Hepatic stellate cell (primary cell): ENCODE results near the gene UFSP2.
A peak's percentile ranks its signal among the peaks of the same experiment; 100 is the strongest.
"Not testable (repeated sequence)": the region's sequence is repeated elsewhere in the genome, so short reads cannot be mapped to it uniquely, and the experiment has no call there.

ENCODE experiments used
- DNase-seq: peaks from one replicate; pipeline ENCODE4 v3.0.0; 2011; ENCODE audit warnings: low spot score

Gene UFSP2

DNA sequence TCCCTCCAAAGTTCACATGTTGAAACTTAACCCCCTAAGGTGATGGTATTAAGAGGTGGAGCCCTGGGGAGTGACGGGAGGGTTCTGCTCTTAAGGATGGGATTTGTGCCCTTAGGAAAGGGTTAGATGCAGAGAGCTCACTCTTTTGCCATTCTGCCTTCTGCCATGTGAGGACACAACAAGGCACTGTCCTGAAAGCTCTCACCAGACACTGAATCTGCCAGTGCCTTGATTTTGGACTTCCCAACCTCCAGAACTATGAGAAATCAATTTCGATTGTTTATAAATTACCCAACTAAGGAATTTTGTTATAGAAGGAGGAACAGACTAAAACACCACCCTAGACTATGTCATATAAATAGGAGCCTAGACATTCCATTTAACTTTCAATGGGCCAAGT, 41.7 kb downstream of the UFSP2 start:
- DNase-seq, result no peak

DNA sequence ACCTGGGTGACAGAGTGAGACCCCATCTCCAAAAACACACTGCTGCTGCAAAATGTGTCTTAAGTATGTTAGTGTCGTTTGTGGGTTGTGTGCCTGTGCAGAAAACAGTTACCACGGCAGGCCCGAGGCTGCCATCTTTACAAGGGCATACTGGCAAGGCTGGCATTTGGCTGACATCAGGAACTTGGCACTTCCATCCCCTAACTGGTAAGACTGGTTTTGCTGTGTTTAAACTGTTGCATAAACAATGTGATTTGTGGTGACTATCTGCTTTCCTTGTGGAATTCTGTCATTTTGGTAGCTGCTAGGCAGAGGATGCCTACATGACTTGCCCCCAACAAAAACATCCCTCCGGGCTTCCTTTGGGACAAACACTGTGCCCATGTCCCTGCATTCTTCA, 42.3 kb downstream of the UFSP2 start:
- no peak for DNase-seq

DNA sequence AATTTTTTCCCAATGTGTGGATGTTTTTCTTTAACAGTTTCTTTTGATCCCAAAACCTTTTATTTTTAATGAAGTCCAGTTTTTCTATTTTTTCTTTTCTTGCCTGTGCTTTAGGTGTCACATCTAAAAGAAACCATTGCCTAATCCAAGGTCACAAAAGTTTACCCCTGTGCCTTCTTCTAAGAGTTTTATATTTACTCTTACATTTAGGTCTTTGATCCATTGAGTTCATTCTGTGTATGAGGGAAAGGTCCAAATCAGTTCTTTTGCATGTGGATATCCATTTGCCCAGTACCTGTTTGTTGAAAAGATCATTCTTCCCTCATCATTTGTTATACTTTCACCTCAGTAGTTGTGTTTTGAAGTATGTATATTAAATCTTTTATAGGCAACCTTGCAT, 43.0 kb downstream of the UFSP2 start:
- no peak for DNase-seq

DNA sequence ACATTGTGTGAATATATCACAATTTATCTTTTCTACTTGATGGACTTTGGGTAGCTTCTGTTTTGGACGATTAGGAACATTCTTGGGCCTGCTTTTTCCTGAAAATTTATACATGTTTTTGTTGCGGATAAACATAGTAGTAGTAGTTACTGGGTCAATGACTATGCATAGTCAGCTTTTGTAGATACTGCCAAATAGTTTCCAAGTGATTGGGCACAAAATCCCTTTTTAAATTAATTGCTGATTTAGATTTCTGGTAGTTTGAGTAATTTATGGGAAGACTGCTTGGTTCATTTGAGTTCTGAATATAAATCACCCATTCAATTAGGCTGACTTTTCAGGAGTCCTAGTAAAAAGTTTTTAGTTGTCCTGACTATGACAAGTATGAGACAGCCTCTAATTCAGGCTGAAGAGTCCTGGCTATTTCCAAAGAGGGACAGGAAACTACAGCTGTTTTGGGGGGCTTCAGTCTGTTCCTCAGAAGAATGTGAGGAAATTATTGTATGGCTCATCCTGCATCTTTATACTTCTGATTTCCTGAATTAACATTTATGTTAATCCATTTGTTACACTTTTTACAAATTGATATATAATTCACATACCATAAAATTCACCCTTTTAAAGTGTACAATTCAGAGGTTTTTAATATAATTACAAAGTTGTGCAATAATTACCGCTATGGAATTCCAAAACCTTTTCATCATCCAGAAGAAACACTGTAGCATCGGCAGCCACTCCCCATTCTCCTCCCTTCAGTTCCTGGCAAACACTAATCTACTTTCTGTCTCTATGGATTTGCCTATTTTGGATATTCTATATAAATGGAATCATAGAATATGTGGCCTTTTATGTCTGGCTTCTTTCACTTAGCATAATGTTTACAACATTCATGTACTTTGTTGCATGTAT, 44.2 kb downstream of the UFSP2 start:
- DNase-seq, result no peak

DNA sequence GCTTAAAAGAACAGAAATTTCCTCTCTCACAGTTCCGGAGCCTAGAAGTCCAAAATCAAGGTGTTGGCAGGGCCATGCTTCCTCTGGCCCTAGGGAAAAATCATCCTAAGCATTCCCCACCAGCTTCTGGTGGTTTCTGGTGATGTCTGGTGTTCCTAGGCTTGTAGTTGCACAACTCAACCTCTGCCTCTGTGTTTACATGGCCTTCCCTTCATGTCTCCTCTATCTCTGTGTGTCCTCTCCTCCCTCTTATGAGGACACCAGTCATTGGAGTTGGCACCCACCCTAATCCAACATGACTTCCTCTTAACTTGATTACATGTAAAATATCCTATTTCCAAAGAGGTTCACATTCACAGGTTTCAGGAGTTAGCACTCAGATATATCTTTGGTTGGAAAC, 45.4 kb downstream of the UFSP2 start:
- DNase-seq, result no peak

DNA sequence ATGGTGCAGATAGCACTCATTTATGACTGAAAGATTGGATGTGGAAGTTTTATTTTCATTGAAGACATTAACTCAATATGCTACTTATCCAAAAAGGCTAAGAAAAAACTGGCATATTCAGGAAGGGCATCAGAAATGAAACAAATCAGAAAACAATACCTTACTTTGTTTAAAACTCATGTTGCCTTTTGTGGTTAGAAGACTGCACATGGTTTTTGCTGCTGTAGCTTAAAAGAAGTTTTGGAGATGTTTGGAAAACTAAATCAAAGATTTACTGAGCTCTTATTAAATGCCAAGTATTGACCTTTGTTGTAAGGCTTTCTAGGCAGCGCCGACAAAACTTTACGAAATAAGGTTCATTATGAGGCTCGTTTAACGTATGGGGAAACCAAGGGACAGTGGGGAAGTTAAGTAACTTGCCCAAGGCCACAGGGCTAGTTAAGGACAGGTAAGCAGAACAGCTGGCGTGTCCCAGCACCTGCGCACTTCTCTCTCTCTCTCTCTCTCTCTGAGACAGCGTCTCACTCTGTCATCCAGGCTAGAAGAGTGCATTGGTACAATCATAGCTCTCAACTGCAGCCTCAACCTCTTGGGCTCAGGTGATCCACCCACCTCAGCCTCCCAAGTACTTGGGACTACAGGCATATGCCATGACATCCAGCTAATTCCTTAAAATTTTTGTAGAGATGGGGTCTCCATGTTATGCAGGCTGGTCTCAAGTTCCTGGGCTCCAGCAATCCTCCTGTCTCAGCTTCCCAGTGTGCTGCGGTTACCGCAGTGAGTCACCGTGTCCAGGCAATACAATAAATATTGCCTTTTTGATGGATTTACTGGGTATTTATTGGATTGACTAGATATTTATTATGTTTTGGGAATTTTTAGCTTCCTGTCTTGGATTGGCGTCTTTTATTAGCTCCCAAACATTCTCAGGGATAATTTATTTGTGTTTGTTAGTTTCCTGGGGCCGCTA, 46.2 kb downstream of the UFSP2 start:
- DNase-seq, result no peak

DNA sequence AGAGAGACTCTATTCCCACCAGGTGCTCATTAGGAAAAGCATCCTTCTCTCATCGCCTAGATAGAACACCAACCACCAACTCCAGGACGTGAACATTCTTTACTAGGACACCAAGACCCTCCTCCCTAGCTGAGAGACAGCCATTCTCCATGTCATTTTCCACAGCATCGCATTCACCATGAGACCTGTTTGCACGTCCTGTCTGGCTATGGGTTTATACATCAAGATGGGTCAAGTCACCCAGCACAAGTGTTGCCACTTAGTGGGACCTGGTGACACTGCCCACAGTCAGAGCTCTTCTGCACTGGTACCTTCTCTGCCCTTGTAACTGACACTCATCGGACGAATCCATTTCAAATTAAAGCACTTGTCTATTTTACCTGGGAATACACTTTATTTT, 47.5 kb downstream of the UFSP2 start:
- DNase-seq, result no peak

DNA sequence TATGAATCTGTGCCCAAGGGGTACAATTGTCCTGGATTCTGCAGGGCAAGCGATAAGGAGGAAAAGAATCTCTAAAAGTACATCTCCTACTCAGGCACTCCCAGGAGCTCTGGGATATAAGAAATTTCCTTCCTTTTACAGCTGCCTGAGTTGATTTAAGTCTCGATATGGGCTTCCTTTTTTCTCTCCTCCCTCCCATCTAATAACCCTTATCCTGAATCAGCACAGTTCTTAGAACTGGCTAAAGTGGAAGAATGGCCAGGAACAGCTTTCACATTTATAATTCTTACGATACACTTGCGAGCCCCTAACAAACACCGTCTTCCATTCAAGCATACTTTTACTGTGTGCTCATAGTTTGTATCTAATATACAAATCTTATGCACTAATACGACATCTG, 51.2 kb downstream of the UFSP2 start:
- no peak for DNase-seq

DNA sequence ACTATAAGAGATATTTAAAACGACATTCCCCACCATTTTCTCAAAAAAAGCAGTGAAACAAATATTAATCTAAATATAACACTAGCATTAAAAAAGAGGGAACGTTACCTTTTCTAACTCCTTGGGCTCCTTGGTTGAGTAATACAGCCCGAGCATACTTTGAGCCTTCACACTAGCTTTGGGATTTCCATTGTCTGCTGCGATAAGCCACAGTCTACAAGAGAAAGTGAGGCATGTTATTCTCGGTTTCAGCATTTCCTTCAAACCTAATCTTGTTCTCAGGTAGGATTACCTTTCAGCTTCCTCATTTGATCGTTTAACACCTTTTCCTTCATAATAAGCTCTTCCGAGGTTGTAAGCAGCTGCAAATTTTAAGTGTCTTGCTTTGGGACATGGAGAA, 51.7 kb downstream of the UFSP2 start:
- DNase-seq, result no peak

DNA sequence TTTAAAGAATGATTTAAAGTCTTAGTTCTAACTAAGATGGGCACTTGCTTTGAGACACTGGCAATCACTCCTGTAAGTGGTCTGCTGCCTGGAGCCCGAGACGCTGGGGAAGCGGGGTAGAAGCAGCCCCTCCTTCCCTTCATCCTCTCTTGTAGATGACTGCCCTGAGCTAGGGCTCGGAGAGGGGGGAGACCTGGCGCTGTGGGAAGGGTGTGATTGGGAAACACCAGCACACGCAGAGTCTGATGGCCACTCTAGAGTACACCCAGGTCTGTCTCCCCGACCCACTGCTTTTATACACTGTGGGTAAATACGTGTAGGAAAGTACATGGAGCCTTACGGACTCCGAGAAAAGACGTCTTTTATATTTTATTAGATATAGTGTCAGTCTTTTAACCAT, 54.1 kb downstream of the UFSP2 start:
- no peak for DNase-seq

DNA sequence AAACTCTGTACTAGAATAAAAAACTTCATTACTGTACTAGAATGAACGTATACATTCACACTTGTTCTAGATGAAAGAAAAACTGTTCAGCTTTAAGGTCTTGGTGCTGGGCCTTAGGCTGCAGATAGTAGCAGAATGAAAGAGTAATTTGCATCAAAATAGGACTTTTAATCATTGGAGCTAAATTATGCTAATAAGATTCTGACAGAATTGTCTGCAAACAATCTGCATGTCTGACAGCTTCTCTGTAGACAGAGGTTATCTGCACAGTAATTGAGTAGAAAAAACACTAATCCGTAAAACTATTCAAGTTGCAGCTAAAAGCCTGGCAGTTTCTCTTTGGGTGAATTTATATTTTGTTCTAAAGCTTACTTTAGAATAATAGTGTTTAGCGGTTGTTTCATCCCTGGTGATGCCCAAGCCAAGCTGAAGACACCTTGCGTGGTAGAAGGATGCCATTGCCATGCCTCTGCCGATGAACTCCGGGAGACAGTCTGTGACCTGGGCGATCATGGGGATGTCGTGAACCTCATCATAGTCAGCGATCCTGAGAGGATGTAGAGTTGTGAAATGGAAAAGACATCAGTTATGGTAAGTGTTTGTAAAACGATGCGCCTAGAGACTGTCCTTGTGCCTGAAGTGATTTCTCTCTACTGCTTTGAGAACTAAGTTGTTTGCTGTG, 55.4 kb downstream of the UFSP2 start:
- DNase-seq, result no peak

DNA sequence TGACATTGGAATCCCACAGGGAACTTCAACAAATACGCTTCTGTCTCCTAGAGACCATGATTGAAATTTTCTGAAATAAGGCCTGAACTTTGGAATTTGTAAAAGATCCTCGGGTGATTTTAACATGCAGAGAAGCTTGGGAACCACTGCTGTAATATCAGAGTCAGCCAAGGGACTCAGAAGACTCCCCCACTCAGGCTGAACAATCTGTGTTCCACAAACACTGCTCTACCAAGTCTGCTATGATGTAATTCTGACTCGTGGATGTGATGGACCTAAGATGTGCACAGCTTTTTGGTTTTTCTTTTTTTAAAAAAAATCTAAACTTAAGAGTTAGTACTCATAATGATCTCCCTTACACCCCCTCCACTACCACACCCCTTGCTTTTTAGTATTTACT, 56.0 kb downstream of the UFSP2 start:
- DNase-seq, result no peak

DNA sequence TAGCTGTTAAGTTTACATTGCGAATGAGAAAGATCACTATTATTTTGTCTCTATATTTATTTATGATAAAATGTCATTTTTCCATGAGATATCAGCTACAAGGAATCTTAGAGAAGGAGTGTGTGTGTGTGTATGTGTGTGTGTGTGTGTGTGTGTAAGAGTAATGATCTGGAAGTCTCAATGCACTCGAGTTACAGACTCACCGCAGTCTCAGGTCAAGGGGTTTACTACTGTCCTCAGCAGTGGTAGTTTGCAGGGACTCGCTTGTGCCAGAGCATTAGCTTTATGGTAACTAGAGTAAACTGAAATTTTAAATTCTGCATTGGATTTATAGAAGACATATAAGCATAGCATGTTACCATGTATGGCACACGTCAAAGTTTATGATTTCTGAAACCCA, 60.9 kb downstream of the UFSP2 start:
- DNase-seq, result no peak

DNA sequence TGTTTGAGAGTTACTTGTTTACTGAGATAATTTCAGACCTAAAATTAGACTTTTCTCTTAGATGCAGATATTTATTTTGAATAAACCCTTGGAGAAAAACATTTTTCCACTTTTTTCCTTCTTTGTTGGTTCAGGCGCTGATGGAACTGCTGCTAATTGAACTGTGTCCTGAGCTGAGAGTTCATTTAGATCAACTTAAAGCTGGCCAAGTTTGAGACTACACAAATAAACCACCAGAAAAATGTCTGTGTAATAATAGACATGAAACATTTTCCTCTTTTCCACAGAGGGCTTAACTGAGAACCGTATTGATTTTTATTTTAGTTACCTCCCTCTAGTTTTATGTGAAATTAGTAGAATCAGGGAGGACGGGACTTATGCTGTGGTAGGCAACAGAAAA, 62.5 kb downstream of the UFSP2 start:
- no peak for DNase-seq

DNA sequence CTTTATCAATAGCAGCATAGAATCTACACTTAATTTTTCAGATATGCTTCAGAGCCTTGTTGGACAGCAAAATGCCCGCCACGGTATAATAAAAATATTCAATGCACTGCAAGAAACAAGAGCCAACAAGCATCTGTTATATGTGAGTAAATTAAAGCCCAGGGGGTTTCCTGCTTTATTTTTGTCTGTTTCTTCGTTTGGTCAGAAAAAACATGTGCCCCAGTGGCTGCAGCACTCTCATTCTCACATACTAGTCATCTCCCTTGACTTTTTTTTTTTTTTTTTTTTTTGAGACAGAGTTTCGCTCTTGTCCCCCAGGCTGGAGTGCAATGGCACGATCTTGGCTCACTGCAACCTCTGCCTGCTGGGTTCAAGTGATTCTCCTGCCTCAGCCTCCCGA, 63.2 kb downstream of the UFSP2 start:
- not testable (repeated sequence) for DNase-seq

DNA sequence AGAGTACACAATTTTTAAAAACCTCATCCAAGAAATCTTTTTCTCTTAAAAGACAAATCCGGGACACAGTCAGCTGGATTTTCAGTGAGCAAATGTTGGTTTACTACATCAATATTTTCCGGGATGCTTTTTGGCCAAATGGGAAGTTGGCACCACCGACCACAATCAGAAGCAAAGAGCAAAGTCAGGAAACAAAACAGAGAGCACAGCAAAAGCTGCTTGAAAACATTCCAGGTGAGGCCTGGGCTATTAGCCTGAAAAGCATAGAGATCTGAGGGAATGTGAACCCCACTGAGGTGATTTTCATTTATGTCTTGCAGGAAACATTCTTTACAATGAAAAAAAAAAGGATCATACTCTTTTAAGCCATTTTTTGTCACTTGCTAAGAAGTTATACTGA, 63.9 kb downstream of the UFSP2 start:
- DNase-seq, result no peak

DNA sequence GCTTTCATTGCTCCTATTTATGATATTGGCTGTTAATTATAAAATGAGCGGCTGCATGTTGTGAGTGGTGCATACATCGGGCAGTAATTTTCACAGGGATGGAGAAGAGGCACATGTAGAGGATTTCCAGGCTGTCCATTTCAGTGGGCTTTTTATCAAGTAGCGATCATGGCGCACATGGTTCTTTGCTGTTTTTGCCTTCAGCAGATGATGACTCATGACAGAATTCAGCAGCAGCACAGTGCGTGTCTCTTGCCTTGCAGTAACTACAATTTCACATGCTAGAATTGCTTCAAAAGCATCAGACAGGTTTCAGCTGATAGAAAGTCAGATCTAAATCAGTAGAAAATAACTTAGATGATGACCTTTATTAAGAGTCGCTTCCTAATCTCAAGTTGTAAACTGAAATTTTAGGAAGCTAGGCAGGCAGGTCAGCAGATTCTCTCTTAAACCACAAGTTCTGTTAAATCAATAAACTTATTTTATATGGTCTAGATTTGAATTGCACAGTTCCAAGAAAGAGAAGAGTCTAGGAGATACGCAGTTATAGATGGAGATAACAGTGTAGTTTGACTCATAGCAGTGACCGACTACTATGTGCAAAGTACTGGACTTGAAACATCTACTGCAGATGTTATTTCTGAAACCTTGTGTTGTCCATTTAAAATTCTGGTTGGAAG, 65.9 kb downstream of the UFSP2 start:
- DNase-seq, result peak; percentile 21

DNA sequence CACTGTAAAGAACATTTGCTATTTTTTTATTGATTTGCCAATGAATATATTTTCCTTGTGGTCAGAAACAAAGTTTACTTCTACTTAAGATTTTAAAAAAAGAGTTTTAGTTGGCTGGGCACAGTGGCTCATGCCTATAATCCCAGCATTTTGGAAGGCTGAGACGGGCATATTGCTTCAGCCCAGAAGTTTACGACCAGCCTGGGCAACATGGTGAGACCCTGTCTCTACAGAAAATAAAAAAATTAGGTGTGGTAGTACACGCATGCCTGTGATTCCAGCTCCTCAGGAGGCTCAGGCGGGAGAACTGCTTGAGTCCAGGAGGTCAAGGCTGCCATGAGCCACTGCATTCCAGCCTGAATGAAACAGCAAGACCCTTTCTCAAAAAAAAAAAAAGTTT, 66.8 kb downstream of the UFSP2 start:
- DNase-seq, result no peak

DNA sequence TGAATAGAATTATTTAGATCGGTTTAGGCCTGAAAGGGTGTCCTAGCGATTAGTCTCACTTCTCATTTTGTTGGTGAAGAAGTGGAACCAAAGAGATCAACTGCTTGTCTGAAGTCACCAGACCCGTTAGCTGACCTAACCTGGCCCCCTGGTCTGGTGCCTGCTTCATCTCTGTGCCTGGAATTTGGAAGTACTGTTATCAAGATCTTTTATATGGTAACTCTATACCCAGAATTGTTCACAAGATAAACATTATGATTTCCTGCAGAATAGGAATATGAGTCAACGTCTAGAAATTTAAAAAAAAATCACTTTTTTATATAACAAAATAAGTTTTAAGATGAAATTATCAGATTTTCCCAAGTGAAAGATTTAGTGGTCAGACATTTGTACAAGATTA, 67.2 kb downstream of the UFSP2 start:
- DNase-seq, result peak; percentile 62

DNA sequence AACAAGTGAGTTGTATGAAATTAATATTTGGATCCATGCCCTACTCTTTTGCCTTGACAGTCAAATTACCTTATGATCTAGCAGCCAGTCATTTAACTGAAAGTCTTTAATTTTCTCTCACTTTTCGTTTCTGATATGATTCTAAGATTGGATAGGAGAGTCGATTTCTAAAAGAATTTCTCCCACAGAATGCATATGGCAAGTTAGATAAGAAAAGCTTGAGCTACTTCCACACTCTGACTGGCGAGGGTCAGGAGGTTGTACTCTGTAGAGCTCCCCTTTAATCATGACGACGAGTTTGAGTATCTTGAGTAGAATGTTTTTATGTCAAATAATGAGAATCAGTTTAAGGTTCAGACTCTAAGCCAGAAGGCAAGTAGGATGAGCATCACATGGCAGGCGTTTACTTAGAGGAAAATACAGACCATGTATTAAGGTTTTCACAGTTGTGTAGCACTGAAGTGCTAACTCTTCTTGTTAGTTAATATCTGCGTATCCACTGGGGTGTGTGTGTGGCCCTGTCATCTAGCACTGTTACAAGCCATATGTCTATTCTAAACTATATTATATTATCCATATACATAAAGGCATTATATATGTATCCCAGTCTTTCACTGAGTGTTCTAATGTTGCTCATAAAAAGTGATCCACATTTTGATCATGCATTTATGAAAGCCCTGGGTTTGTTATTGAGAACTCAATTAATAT, 67.9 kb downstream of the UFSP2 start:
- DNase-seq, result no peak

DNA sequence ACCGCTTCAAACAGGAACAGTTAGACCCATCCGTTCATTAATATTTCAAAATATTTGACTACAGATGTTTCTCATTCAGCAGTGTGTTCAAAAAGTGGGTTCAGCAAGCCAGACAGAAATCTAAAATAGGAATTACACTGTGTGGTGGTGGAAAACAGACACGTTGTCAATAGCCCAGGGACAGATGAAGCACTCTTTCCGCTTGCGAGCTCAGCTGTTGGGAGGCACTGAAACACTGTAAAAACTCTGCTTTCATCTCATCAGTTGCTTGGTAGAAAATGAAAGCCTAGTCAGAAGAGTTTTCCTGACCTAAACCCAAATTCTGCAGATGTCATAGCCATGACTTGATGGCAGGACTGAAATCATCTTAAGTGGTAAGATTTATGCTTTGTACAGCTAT, 68.6 kb downstream of the UFSP2 start:
- DNase-seq, result no peak
